Esophagus muscularis mucosa (tissue), 4 donors: Measurements from ENCODE around the gene RRAD. TPM values are rescaled to one million over a fixed set of nuclear protein-coding genes. Genes with fewer than 3 reads are reported as not detected.

Source experiments
- DNase-seq: peaks from one replicate; pipeline ENCODE4 v3.0.0-alpha.2; 2017; ENCODE audit errors: extremely low spot score
- H3K27ac ChIP-seq, 4 donors: fragments of 200-600 bp; sonication (generic); replicated peaks in 1 of 4; 1 replicate in 3 of 4; 2 replicates in 1 of 4; pipeline ENCODE4 v1.5.1; 2016 to 2019; ENCODE audit warnings: mild to moderate bottlenecking in 1 of 4
- H3K27me3 ChIP-seq, 4 donors: fragments of 200-600 bp; sonication (generic); one replicate each; pipeline versions ENCODE4 v1.5.1 to v1.6.0; 2016 to 2019
- H3K36me3 ChIP-seq, 4 donors: fragments of 200-600 bp; sonication (generic); one replicate each; pipeline ENCODE4 v1.5.1; 2016 to 2019
- H3K4me1 ChIP-seq, 4 donors: fragments of 200-600 bp; sonication (generic); one replicate each; pipeline ENCODE4 v1.5.1; 2016 to 2019
- H3K4me3 ChIP-seq, 4 donors: fragments of 200-600 bp; sonication (generic); 1 replicate in 2 of 4; 2 replicates in 2 of 4; pipeline ENCODE4 v1.5.1; 2016 to 2019; ENCODE audit warnings: mild to moderate bottlenecking in 4 of 4, moderate library complexity in 1 of 4
- H3K9me3 ChIP-seq, 4 donors: fragments of 200-600 bp; sonication (generic); 1 replicate in 3 of 4; 2 replicates in 1 of 4; pipeline ENCODE4 v1.5.1; 2016 to 2019
- EP300 ChIP-seq: sonication (generic); formaldehyde crosslinking; IDR thresholded peaks from one replicate; pipeline ENCODE4 v1.6.1; 2017; ENCODE audit warnings: antibody characterized with exemption
- POLR2A ChIP-seq: fragments of 450-650 bp; IDR thresholded peaks from one replicate; pipeline ENCODE4 v1.6.1; 2017; ENCODE audit warnings: antibody characterized with exemption, moderate library complexity, mild to moderate bottlenecking, low read depth
- POLR2AphosphoS5 ChIP-seq, 2 donors: sonication (generic); formaldehyde crosslinking; IDR thresholded peaks; one replicate each; pipeline ENCODE4 v1.6.1; 2017; ENCODE audit warnings: antibody characterized with exemption in 2 of 2
- WGBS: methylation state at CpG from one replicate; pipeline ENCODE4 v1.1.5; 2018; 5-methylcytosine and 5-hydroxymethylcytosine counted together
- intact Hi-C: fragments of 100-400 bp; cut with DNase I; formaldehyde crosslinking; loops from one replicate; pipeline ENCODE4 v1.15.1; 2023
- total RNA-seq, 4 donors: library from RNA; depleted of rRNA; stranded (reverse); fragments of >200 nt; gene quantifications; one replicate each; pipeline versions ENCODE4 v1.1.0 to v1.2.1, GENCODE V29; 2016
- TF ChIP-seq, protein P1 (sequence below), 3 experiments: fragments of 200-600 bp in 2 of 3; fragments of 450-650 bp in 1 of 3; sonication (generic) in 2 of 3; IDR thresholded peaks; one replicate each; pipeline ENCODE4 v1.5.1; 2017 to 2019; ENCODE audit warnings: antibody characterized with exemption in 3 of 3, mild to moderate bottlenecking in 2 of 3, moderate library complexity in 1 of 3

Gene RRAD
- total RNA-seq, 4 donors from 2014 or later = 36.4 to 64.9 (median 55.4) TPM

- Histone ChIP-seq H3K36me3 (no peaks in the 10 kb centered on the region), H3K4me1 (peaks cover 0 to 2% (median 1%) of the 10 kb centered on the region in 4 donors), H3K27me3 (no peaks in the 10 kb centered on the region), H3K4me3 (no peak overlapping the region), H3K27ac (no peak overlapping the region), H3K9me3 (no peaks in the 10 kb centered on the region)
- intact Hi-C loops = no loop called here
- no peak for DNase-seq
- WGBS = no CpG with 5 or more reads among the region's 4 CpGs
- TF ChIP-seq, protein P1, sequence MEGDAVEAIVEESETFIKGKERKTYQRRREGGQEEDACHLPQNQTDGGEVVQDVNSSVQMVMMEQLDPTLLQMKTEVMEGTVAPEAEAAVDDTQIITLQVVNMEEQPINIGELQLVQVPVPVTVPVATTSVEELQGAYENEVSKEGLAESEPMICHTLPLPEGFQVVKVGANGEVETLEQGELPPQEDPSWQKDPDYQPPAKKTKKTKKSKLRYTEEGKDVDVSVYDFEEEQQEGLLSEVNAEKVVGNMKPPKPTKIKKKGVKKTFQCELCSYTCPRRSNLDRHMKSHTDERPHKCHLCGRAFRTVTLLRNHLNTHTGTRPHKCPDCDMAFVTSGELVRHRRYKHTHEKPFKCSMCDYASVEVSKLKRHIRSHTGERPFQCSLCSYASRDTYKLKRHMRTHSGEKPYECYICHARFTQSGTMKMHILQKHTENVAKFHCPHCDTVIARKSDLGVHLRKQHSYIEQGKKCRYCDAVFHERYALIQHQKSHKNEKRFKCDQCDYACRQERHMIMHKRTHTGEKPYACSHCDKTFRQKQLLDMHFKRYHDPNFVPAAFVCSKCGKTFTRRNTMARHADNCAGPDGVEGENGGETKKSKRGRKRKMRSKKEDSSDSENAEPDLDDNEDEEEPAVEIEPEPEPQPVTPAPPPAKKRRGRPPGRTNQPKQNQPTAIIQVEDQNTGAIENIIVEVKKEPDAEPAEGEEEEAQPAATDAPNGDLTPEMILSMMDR (IDR thresholded peaks at IDR 0.05) = no peak
- TF ChIP-seq EP300 = no peak
These were observed 11.6 kb downstream of the RRAD start for GRCh38 chr16:66913711-66914110.

- Histone ChIP-seq H3K4me3 (no peak overlapping the region), H3K27ac (no peak overlapping the region), H3K9me3 (no peaks in the 10 kb centered on the region), H3K4me1 (peaks cover 0 to 1% (median 0%) of the 10 kb centered on the region in 4 donors), H3K27me3 (no peaks in the 10 kb centered on the region), H3K36me3 (no peaks in the 10 kb centered on the region)
- intact Hi-C loops = no loop called here
- TF ChIP-seq EP300 (no peak), POLR2AphosphoS5 (IDR thresholded peaks at IDR 0.05) (no peak), POLR2A (no peak)
- TF ChIP-seq, protein P1 (IDR thresholded peaks at IDR 0.05) = no peak
- DNase-seq = no peak
- WGBS = 51% methylated on average over 9 of the region's 10 CpGs
These were observed 12.3 kb downstream of the RRAD start for GRCh38 chr16:66913081-66913480.

- WGBS = 90% methylated on average over 4 of the region's 8 CpGs
- H3K27ac ChIP-seq = no peak overlapping the region
- H3K9me3 ChIP-seq = no peaks in the 10 kb centered on the region
- peaks cover 2 to 13% (median 6%) of the 10 kb centered on the region in 4 donors for H3K4me1 ChIP-seq
- no peaks in the 10 kb centered on the region for H3K36me3 ChIP-seq
- intact Hi-C loops = no loop called here
- H3K4me3 ChIP-seq = no peak overlapping the region
- TF ChIP-seq POLR2A (no peak), EP300 (no peak), POLR2AphosphoS5 (IDR thresholded peaks at IDR 0.05) (no peak)
- TF ChIP-seq, protein P1 (IDR thresholded peaks at IDR 0.05) = no peak
- H3K27me3 ChIP-seq = no peaks in the 10 kb centered on the region
- no peak for DNase-seq
These were observed 13.5 kb downstream of the RRAD start for GRCh38 chr16:66911801-66912200.

DNA sequence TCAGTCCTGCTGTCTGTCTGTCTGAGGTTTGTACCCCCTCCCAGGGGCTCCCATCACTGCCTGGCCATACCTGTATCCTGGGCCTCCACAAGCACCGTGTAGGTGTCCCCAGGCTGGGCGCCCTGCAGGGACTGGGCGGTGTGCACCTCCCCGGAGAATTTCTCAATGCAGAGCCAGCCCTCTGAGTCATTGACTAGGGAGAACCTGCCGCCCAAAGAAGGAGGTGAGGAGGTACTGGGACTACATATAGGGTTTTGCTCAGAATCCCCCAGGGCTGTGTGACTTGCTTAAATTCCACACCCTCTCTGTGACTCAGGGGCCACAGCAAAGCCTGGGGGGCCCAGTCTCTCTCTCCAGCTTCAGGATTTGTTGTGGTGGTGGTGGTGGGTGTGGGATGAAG lies 14.2 kb downstream of the RRAD start:
- TF ChIP-seq POLR2AphosphoS5 (IDR thresholded peaks at IDR 0.05) (no peak), POLR2A (no peak), EP300 (no peak)
- TF ChIP-seq, protein P1 (IDR thresholded peaks at IDR 0.05) = no peak
- no peak for DNase-seq
- intact Hi-C loops = no loop called here
- no peaks in the 10 kb centered on the region for H3K36me3 ChIP-seq
- H3K4me1 ChIP-seq = peaks cover 9 to 19% (median 13%) of the 10 kb centered on the region in 4 donors
- H3K27ac ChIP-seq = no peak overlapping the region
- 83% methylated on average over 1 of the region's 5 CpGs for WGBS
- no peak overlapping the region for H3K4me3 ChIP-seq
- H3K27me3 ChIP-seq = no peaks in the 10 kb centered on the region
- H3K9me3 ChIP-seq = no peaks in the 10 kb centered on the region
